H1 (cell line): ENCODE measurements around the gene TYW5. TPM values are rescaled to one million over a fixed set of nuclear protein-coding genes. Genes with fewer than 3 reads are reported as not detected.

Experiments
- CTCF ChIA-PET: fragments of 300-600 bp; sonication (Branson Sonifier 250); formaldehyde crosslinking; loops from one replicate; lab custom pipeline; 2021; ENCODE audit not compliant: partially characterized antibody; lab: Charles Lee
- POLR2A ChIA-PET: fragments of 300-600 bp; sonication (Branson Sonifier 250); formaldehyde crosslinking; loops from one replicate; lab custom pipeline; 2021; ENCODE audit warnings: inconsistent platforms; ENCODE audit not compliant: partially characterized antibody; lab: Charles Lee
- DNase-seq, 2 experiments: peaks; one replicate each; pipeline versions ENCODE4 v3.0.0 to v3.0.0-alpha.2; 2010 to 2022; ENCODE audit warnings: low spot score in 2 of 2, low read depth in 1 of 2, mixed read lengths in 1 of 2
- FAIRE-seq: peaks from 2 replicates; lab custom pipeline; 2011; peaks lifted over from hg19 to GRCh38; lab: Jason Lieb, UNC
- H2AFZ ChIP-seq: 2 replicates; pipeline ENCODE4 v1.8.1; 2012; ENCODE audit warnings: low read length, inconsistent platforms
- H2AK5ac ChIP-seq: 2 replicates; pipeline ENCODE4 v1.6.1; 2013; ENCODE audit warnings: low read depth, low read length
- H2BK120ac ChIP-seq: replicated peaks from 2 replicates; pipeline ENCODE3; 2013; ENCODE audit warnings: low read depth, low read length, inconsistent platforms
- H2BK12ac ChIP-seq: 2 replicates; pipeline ENCODE4 v1.6.1; 2013; ENCODE audit warnings: low read depth, low read length
- H2BK15ac ChIP-seq: 2 replicates; pipeline ENCODE4 v1.6.1; 2013; ENCODE audit warnings: low read length
- H2BK20ac ChIP-seq: 2 replicates; pipeline ENCODE4 v1.6.1; 2013; ENCODE audit warnings: low read length
- H2BK5ac ChIP-seq: 2 replicates; pipeline ENCODE4 v1.6.1; 2013; ENCODE audit warnings: low read depth, low read length
- H3K14ac ChIP-seq: 2 replicates; pipeline ENCODE4 v1.6.1; 2013; ENCODE audit warnings: inconsistent platforms; ENCODE audit not compliant: insufficient read length
- H3K18ac ChIP-seq: 2 replicates; pipeline ENCODE4 v1.6.1; 2013; ENCODE audit warnings: low read length; ENCODE audit errors: extremely low read depth
- H3K23ac ChIP-seq: 2 replicates; pipeline ENCODE4 v1.6.1; 2013; ENCODE audit warnings: inconsistent platforms; ENCODE audit not compliant: insufficient read length
- H3K23me2 ChIP-seq: 2 replicates; pipeline ENCODE4 v1.6.1; 2013; ENCODE audit warnings: low read depth, low read length
- H3K27ac ChIP-seq: 2 replicates; pipeline ENCODE4 v1.6.1; 2011; ENCODE audit warnings: low read depth, low read length, inconsistent platforms
- H3K27me3 ChIP-seq, 4 experiments: replicated peaks in 1 of 4; 1 replicate in 1 of 4; 2 replicates in 3 of 4; pipeline versions ENCODE4 v1.6.1 to v1.8.1; 2011 to 2013; ENCODE audit warnings: low read length in 3 of 4, mild to moderate bottlenecking in 3 of 4, inconsistent platforms in 2 of 4, mixed read lengths in 2 of 4, moderate library complexity in 1 of 4; ENCODE audit not compliant: control insufficient read depth in 3 of 4, insufficient read depth in 3 of 4; ENCODE audit errors: extremely low read depth in 1 of 4
- H3K36me3 ChIP-seq, 4 experiments: 2 replicates each; pipeline versions ENCODE4 v1.6.1 to v1.8.1; 2011 to 2013; ENCODE audit warnings: mild to moderate bottlenecking in 4 of 4, low read length in 3 of 4, moderate library complexity in 2 of 4, control low read depth in 1 of 4, inconsistent platforms in 1 of 4; ENCODE audit not compliant: insufficient read depth in 4 of 4, control insufficient read depth in 2 of 4
- H3K4ac ChIP-seq: replicated peaks from 2 replicates; pipeline ENCODE3; 2013; ENCODE audit warnings: low read length, low read depth, mixed read lengths, inconsistent platforms; ENCODE audit not compliant: insufficient read length
- H3K4me1 ChIP-seq, 4 experiments: replicated peaks in 1 of 4; 1 replicate in 1 of 4; 2 replicates in 3 of 4; pipeline versions ENCODE4 v1.6.1 to v1.8.1; 2011 to 2013; ENCODE audit warnings: low read length in 3 of 4, inconsistent platforms in 2 of 4, mixed read lengths in 1 of 4; ENCODE audit not compliant: insufficient read depth in 4 of 4, control insufficient read depth in 3 of 4
- H3K4me2 ChIP-seq, 2 experiments: 2 replicates each; pipeline versions ENCODE4 v1.6.1 to v1.8.1; 2011 to 2013; ENCODE audit warnings: low read depth in 2 of 2, low read length in 2 of 2, control low read depth in 1 of 2, inconsistent platforms in 1 of 2, mild to moderate bottlenecking in 1 of 2; ENCODE audit not compliant: insufficient read depth in 1 of 2
- H3K4me3 ChIP-seq, 4 experiments: fragments of 200-600, 300-600 bp in 1 of 4; sonication (generic), shearing (Covaris generic), sonication (Bioruptor Twin) in 1 of 4; 2 replicates each; pipeline versions ENCODE4 v1.5.1 to v1.8.1; 2011 to 2016; ENCODE audit warnings: low read length in 4 of 4, low read depth in 3 of 4, control low read depth in 2 of 4, inconsistent platforms in 2 of 4, mild to moderate bottlenecking in 2 of 4, mixed read lengths in 1 of 4, moderate library complexity in 1 of 4; ENCODE audit not compliant: insufficient read depth in 2 of 4; ENCODE audit errors: extremely low read depth in 1 of 4
- H3K56ac ChIP-seq: replicated peaks from 2 replicates; pipeline ENCODE3; 2013; ENCODE audit warnings: low read depth, mild to moderate bottlenecking, mixed read lengths, low read length, inconsistent platforms; ENCODE audit not compliant: insufficient read length
- H3K79me1 ChIP-seq: 2 replicates; pipeline ENCODE4 v1.6.1; 2013; ENCODE audit warnings: low read depth, low read length, control low read depth
- H3K79me2 ChIP-seq, 2 experiments: 2 replicates each; pipeline versions ENCODE4 v1.6.1 to v1.8.1; 2012 to 2013; ENCODE audit warnings: low read length in 2 of 2, mild to moderate bottlenecking in 2 of 2, inconsistent platforms in 1 of 2; ENCODE audit not compliant: insufficient read depth in 2 of 2, control insufficient read depth in 1 of 2
- H3K9ac ChIP-seq, 4 experiments: replicated peaks in 1 of 4; 1 replicate in 1 of 4; 2 replicates in 3 of 4; pipeline versions ENCODE4 v1.6.1 to v1.8.1; 2011 to 2013; ENCODE audit warnings: low read depth in 3 of 4, low read length in 3 of 4, control low read depth in 2 of 4, mild to moderate bottlenecking in 2 of 4, moderate library complexity in 2 of 4, inconsistent platforms in 1 of 4; ENCODE audit errors: extremely low read depth in 1 of 4
- H3K9me3 ChIP-seq, 2 experiments: 2 replicates each; pipeline versions ENCODE4 v1.6.1 to v1.8.1; 2012 to 2013; ENCODE audit warnings: mild to moderate bottlenecking in 2 of 2, moderate library complexity in 2 of 2, control low read depth in 1 of 2, inconsistent platforms in 1 of 2, low read depth in 1 of 2, low read length in 1 of 2, mixed read lengths in 1 of 2; ENCODE audit not compliant: insufficient read depth in 2 of 2
- H4K20me1 ChIP-seq, 2 experiments: replicated peaks in 1 of 2; 2 replicates each; pipeline versions ENCODE3 to v1.8.1; 2011 to 2013; ENCODE audit warnings: inconsistent platforms in 2 of 2, low read length in 2 of 2, mild to moderate bottlenecking in 1 of 2; ENCODE audit not compliant: insufficient read depth in 2 of 2, control insufficient read depth in 1 of 2
- H4K5ac ChIP-seq: 2 replicates; pipeline ENCODE4 v1.6.1; 2013; ENCODE audit warnings: low read length, low read depth, mixed read lengths, inconsistent platforms; ENCODE audit not compliant: insufficient read length
- H4K8ac ChIP-seq: 2 replicates; pipeline ENCODE4 v1.8.0; 2013; ENCODE audit warnings: mild to moderate bottlenecking, moderate library complexity, low read length, inconsistent platforms; ENCODE audit not compliant: insufficient read depth; ENCODE audit errors: extremely low read depth
- H4K91ac ChIP-seq: replicated peaks from 2 replicates; pipeline ENCODE3; 2013; ENCODE audit warnings: low read length, mixed read lengths, inconsistent platforms; ENCODE audit not compliant: insufficient read length
- BRCA1 ChIP-seq: IDR thresholded peaks from 2 replicates; pipeline ENCODE4 v1.6.1; 2012; ENCODE audit warnings: low read depth, low read length, improper control_type of control experiment
- HDAC2 ChIP-seq, 2 experiments: fragments of 300-600 bp in 1 of 2; sonication (generic) in 1 of 2; IDR thresholded peaks; 2 replicates each; pipeline ENCODE4 v1.6.1; 2011 to 2012; ENCODE audit warnings: low read depth in 2 of 2, low read length in 2 of 2, mild to moderate bottlenecking in 2 of 2, moderate library complexity in 2 of 2, borderline replicate concordance in 1 of 2, inconsistent platforms in 1 of 2
- HDAC6 ChIP-seq: IDR thresholded peaks from one replicate; pipeline ENCODE4 v1.7.1; 2012; ENCODE audit warnings: low read depth, mild to moderate bottlenecking, inconsistent platforms, low read length, moderate library complexity
- KDM4A ChIP-seq: IDR thresholded peaks from one replicate; pipeline ENCODE4 v1.7.1; 2012; ENCODE audit warnings: low read depth, mild to moderate bottlenecking, moderate library complexity, low read length, inconsistent platforms; ENCODE audit not compliant: severe bottlenecking
- MAX ChIP-seq: IDR thresholded peaks from 2 replicates; pipeline ENCODE4 v1.6.1; 2012; ENCODE audit warnings: inconsistent platforms
- NANOG ChIP-seq: IDR thresholded peaks from 2 replicates; pipeline ENCODE4 v1.6.1; 2011; ENCODE audit warnings: low read length, low read depth, mild to moderate bottlenecking, inconsistent platforms; ENCODE audit not compliant: insufficient read depth, poor library complexity, severe bottlenecking
- PHF8 ChIP-seq: fragments of 200-600 bp; sonication (generic); conservative IDR thresholded peaks from 2 replicates; pipeline ENCODE4 v1.7.1; 2012; ENCODE audit warnings: low read depth, mild to moderate bottlenecking, inconsistent platforms, low read length, moderate library complexity
- RAD21 ChIP-seq, 2 experiments: IDR thresholded peaks in 1 of 2; conservative IDR thresholded peaks in 1 of 2; 2 replicates each; pipeline ENCODE4 v1.6.1; 2011; ENCODE audit warnings: low read depth in 2 of 2, low read length in 2 of 2, improper control_type of control experiment in 1 of 2, inconsistent platforms in 1 of 2, mild to moderate bottlenecking in 1 of 2, moderate library complexity in 1 of 2
- SIRT6 ChIP-seq: IDR thresholded peaks from one replicate; pipeline ENCODE4 v1.7.1; 2012; ENCODE audit warnings: low read length, inconsistent platforms
- SP2 ChIP-seq: IDR thresholded peaks from 2 replicates; pipeline ENCODE4 v1.6.1; 2012; ENCODE audit warnings: mild to moderate bottlenecking, low read length, inconsistent platforms
- SRF ChIP-seq: IDR thresholded peaks from 2 replicates; pipeline ENCODE4 v1.6.1; 2011; ENCODE audit warnings: mild to moderate bottlenecking, low read depth, low read length, moderate library complexity
- SUZ12 ChIP-seq: fragments of 200-600 bp; sonication (generic); IDR thresholded peaks from 2 replicates; pipeline ENCODE4 v1.6.1; 2012; ENCODE audit warnings: mild to moderate bottlenecking, inconsistent platforms, low read length, moderate library complexity, mixed read lengths
- TAF1 ChIP-seq: IDR thresholded peaks from 2 replicates; pipeline ENCODE4 v1.6.1; 2011; ENCODE audit warnings: mild to moderate bottlenecking, low read depth, low read length
- TBP ChIP-seq: IDR thresholded peaks from 2 replicates; pipeline ENCODE4 v1.6.1; 2011; ENCODE audit warnings: low read depth, low read length, improper control_type of control experiment
- YY1 ChIP-seq: IDR thresholded peaks from 2 replicates; pipeline ENCODE4 v1.6.1; 2011; ENCODE audit warnings: low read depth, mild to moderate bottlenecking, low read length
- WGBS, 2 experiments: shearing (Covaris generic) in 1 of 2; methylation state at CpG; one replicate each; pipeline versions ENCODE4 v1.1.6 to v1.1.7; 2013 to 2015; ENCODE audit warnings: low lambda C conversion rate in 2 of 2, mixed read lengths in 2 of 2, inconsistent platforms in 1 of 2, low coverage in 1 of 2, missing lambda C conversion rate in 1 of 2; ENCODE audit not compliant: insufficient replicate concordance in 2 of 2, insufficient coverage in 1 of 2, insufficient read length in 1 of 2; ENCODE audit errors: extremely low coverage in 1 of 2, missing lambda C conversion rate in 1 of 2; 5-methylcytosine and 5-hydroxymethylcytosine counted together
- polyA plus RNA-seq, 7 experiments: library from polyadenylated mRNA; depleted of rRNA in 3 of 7; stranded (reverse) in 5 of 7; unstranded in 2 of 7; fragments of >200 nt in 5 of 7; fragments of 200-250 nt in 2 of 7; gene quantifications; 1 replicate in 5 of 7; 2 replicates in 1 of 7; 4 replicates in 1 of 7; pipeline versions ENCODE4 v1.2.1 to v1.2.3, GENCODE V29; 2011 to 2013; ENCODE audit warnings: missing spikeins in 2 of 7, mixed read lengths in 2 of 7
- total RNA-seq: library from RNA; stranded (reverse); fragmentation: NEBNext Ultra II Directional; extraction: Animal tissue kit (Norgen Biotek cat#: 25700); gene quantifications from 2 replicates; pipeline ENCODE4 v1.2.1, GENCODE V29; 2021

TYW5 gene
- total and polyA plus RNA-seq, 2 of the 8 experiments (the other 6 are each of a cell fraction or from before 2014, with no cell fraction given): 5.4 to 11.3 TPM

GRCh38 chr2:199896617-199897016 is 58.7 kb downstream of the TYW5 start:
- no peaks in the 10 kb centered on the region for H3K23me2 ChIP-seq
- H4K8ac ChIP-seq: no peak overlapping the region
- H4K5ac ChIP-seq: no peak overlapping the region
- no peak overlapping the region for H2BK120ac ChIP-seq
- H3K36me3 ChIP-seq: no peaks in the 10 kb centered on the region
- FAIRE-seq (no peak), DNase-seq (no peak)
- H3K23ac ChIP-seq: no peak overlapping the region
- H3K14ac ChIP-seq: no peak overlapping the region
- no peak overlapping the region for H2BK15ac ChIP-seq
- no peak overlapping the region for H2AK5ac ChIP-seq
- no peaks in the 10 kb centered on the region for H3K79me2 ChIP-seq
- H3K4ac ChIP-seq: no peak overlapping the region
- no peak overlapping the region for H2BK12ac ChIP-seq
- no peaks in the 10 kb centered on the region for H3K27me3 ChIP-seq
- H3K4me1 ChIP-seq: no peaks in the 10 kb centered on the region
- no peak overlapping the region for H3K56ac ChIP-seq
- no peak overlapping the region for H3K27ac ChIP-seq
- no peak overlapping the region for H3K18ac ChIP-seq
- H2BK5ac ChIP-seq: no peak overlapping the region
- no peak overlapping the region for H3K9ac ChIP-seq
- H2AFZ ChIP-seq: no peak overlapping the region
- H3K9me3 ChIP-seq: no peaks in the 10 kb centered on the region
- no peak overlapping the region for H4K91ac ChIP-seq
- H3K4me2 ChIP-seq: no peak overlapping the region
- WGBS, 2 experiments: 86% methylated on average over 2 of the region's 2 CpGs; no CpG with 5 or more reads in 1 of the 2 experiments
- ChIA-PET CTCF (no interaction called here), POLR2A (interaction anchor here (0.8 kb wide), 1 partner anchor 14 kb away, joined by 3 read pairs; the partner anchor contains the start of gene C2orf69)
- H3K4me3 ChIP-seq: no peak overlapping the region
- H3K79me1 ChIP-seq: no peaks in the 10 kb centered on the region
- H4K20me1 ChIP-seq: no peaks in the 10 kb centered on the region
- no peak overlapping the region for H2BK20ac ChIP-seq
- TF ChIP-seq SRF (no peak), KDM4A (no peak), BRCA1 (no peak), HDAC6 (no peak), RAD21 (IDR thresholded peaks at IDR 0.05 in 1 of 2, conservative IDR thresholded peaks at IDR 0.05 in 1 of 2; ENCODE audit: low read depth in 2 of 2, low read length in 2 of 2) (no peak), HDAC2 (IDR thresholded peaks at IDR 0.05; ENCODE audit: borderline replicate concordance in 1 of 2, low read depth in 2 of 2, low read length in 2 of 2) (no peak), TAF1 (no peak), TBP (no peak), MAX (no peak), NANOG (no peak), PHF8 (no peak), SUZ12 (no peak), YY1 (no peak), SIRT6 (no peak), SP2 (no peak)
